ENCODE measurements around the gene INAFM2.

- no peak for TF ChIP-seq POLR2A (IDR thresholded peaks at IDR 0.05; ENCODE audit: low read depth, low read length)
- TF ChIP-seq POLR2AphosphoS5 (IDR thresholded peaks at IDR 0.05; ENCODE audit: low read depth, low read length): no peak
- TF ChIP-seq TAF1 (IDR thresholded peaks at IDR 0.05; ENCODE audit: borderline replicate concordance, low read depth, low read length): no peak
These were observed 34.2 kb upstream of the INAFM2 start for GRCh38 chr15:40289140-40289775.
